ENCODE results near the gene BLVRA. TPM values are rescaled to one million over a fixed set of nuclear protein-coding genes. Genes with fewer than 3 reads are reported as not detected.

Gene BLVRA
- total RNA-seq, 1 experiment from 2014 or later = 36.4 TPM

- TF ChIP-seq EZH2 (IDR thresholded peaks at IDR 0.05; ENCODE audit: low read depth) = no peak
- no peak for TF ChIP-seq CTCF (conservative IDR thresholded peaks at IDR 0.05)
- CTCF ChIA-PET = interaction anchor here (0.6 to 1.3 kb wide), 2 partner anchors 91 to 262 kb away, joined by 3 to 8 read pairs; partner anchors contain the start of gene STK17A
- POLR2A ChIA-PET (ENCODE audit: unreplicated experiment) = no interaction called here
- no peaks in the 10 kb centered on the region for H3K27me3 ChIP-seq (ENCODE audit: insufficient read depth, low read depth)
- no peak for DNase-seq
- H3K36me3 ChIP-seq (ENCODE audit: low read depth) = no peaks in the 10 kb centered on the region
- no peak overlapping the region for H3K27ac ChIP-seq
- no peaks in the 10 kb centered on the region for H4K20me1 ChIP-seq (ENCODE audit: insufficient read depth)
- H3K4me3 ChIP-seq = no peak overlapping the region
- intact Hi-C loops (cut with micrococcal nuclease; ENCODE audit: unreplicated experiment) = no loop called here
- H3F3A ChIP-seq (ENCODE audit: insufficient read depth, low read depth) = no peaks in the 10 kb centered on the region
- BruUV-seq (replicated peaks) = no TSS peak
- H3K9me2 ChIP-seq (ENCODE audit: insufficient read depth) = no peaks in the 10 kb centered on the region
- no peaks in the 10 kb centered on the region for H3K79me2 ChIP-seq (ENCODE audit: low read depth)
- H3K4me1 ChIP-seq (replicated peaks; ENCODE audit: insufficient read depth) = no peaks in the 10 kb centered on the region
- H3K9me3 ChIP-seq (ENCODE audit: insufficient read depth, low read depth) = no peaks in the 10 kb centered on the region
- H2AFZ ChIP-seq = no peak overlapping the region
- no peak overlapping the region for H3K4me2 ChIP-seq
Observed at GRCh38 chr7:43844257-43844656, 85.8 kb downstream of the BLVRA start.

GRCh38 chr7:43844662-43845061 is 86.2 kb downstream of the BLVRA start:
- H3F3A ChIP-seq (ENCODE audit: insufficient read depth, low read depth) = no peaks in the 10 kb centered on the region
- no peaks in the 10 kb centered on the region for H3K27me3 ChIP-seq (ENCODE audit: insufficient read depth, low read depth)
- H2AFZ ChIP-seq = no peak overlapping the region
- POLR2A ChIA-PET (ENCODE audit: unreplicated experiment) = no interaction called here
- CTCF ChIA-PET = interaction anchor here (0.6 to 1.3 kb wide), 2 partner anchors 91 to 262 kb away, joined by 3 to 8 read pairs; partner anchors contain the start of gene STK17A
- no peak overlapping the region for H3K4me3 ChIP-seq
- no TSS peak for BruUV-seq (replicated peaks)
- H3K9me3 ChIP-seq (ENCODE audit: insufficient read depth, low read depth) = no peaks in the 10 kb centered on the region
- H3K27ac ChIP-seq = no peak overlapping the region
- H3K4me1 ChIP-seq (replicated peaks; ENCODE audit: insufficient read depth) = no peaks in the 10 kb centered on the region
- H3K9me2 ChIP-seq (ENCODE audit: insufficient read depth) = no peaks in the 10 kb centered on the region
- no peak for TF ChIP-seq EZH2 (IDR thresholded peaks at IDR 0.05; ENCODE audit: low read depth)
- no peak for TF ChIP-seq CTCF (conservative IDR thresholded peaks at IDR 0.05)
- DNase-seq = no peak
- H3K79me2 ChIP-seq (ENCODE audit: low read depth) = no peaks in the 10 kb centered on the region
- intact Hi-C loops (cut with micrococcal nuclease; ENCODE audit: unreplicated experiment) = no loop called here
- H3K36me3 ChIP-seq (ENCODE audit: low read depth) = no peaks in the 10 kb centered on the region
- no peaks in the 10 kb centered on the region for H4K20me1 ChIP-seq (ENCODE audit: insufficient read depth)
- no peak overlapping the region for H3K4me2 ChIP-seq

GRCh38 chr7:43847496-43847895 is 89.0 kb downstream of the BLVRA start:
- Histone ChIP-seq H3K4me1 (replicated peaks; ENCODE audit: insufficient read depth) (no peaks in the 10 kb centered on the region), H3K79me2 (ENCODE audit: low read depth) (no peaks in the 10 kb centered on the region), H3K9me3 (ENCODE audit: insufficient read depth, low read depth) (no peaks in the 10 kb centered on the region), H2AFZ (no peak overlapping the region), H3K27ac (no peak overlapping the region), H3K27me3 (ENCODE audit: insufficient read depth, low read depth) (no peaks in the 10 kb centered on the region), H3K4me2 (no peak overlapping the region), H3F3A (ENCODE audit: insufficient read depth, low read depth) (no peaks in the 10 kb centered on the region), H4K20me1 (ENCODE audit: insufficient read depth) (no peaks in the 10 kb centered on the region), H3K36me3 (ENCODE audit: low read depth) (no peaks in the 10 kb centered on the region), H3K4me3 (no peak overlapping the region), H3K9me2 (ENCODE audit: insufficient read depth) (no peaks in the 10 kb centered on the region)
- POLR2A ChIA-PET (ENCODE audit: unreplicated experiment) = no interaction called here
- no peak for DNase-seq
- no TSS peak for BruUV-seq (replicated peaks)
- TF ChIP-seq CTCF (conservative IDR thresholded peaks at IDR 0.05) = no peak
- TF ChIP-seq EZH2 (IDR thresholded peaks at IDR 0.05; ENCODE audit: low read depth) = no peak
- intact Hi-C loops (cut with micrococcal nuclease; ENCODE audit: unreplicated experiment) = no loop called here
- CTCF ChIA-PET = no interaction called here
